ENCODE data around the gene SLC9A9. TPM values are rescaled to one million over a fixed set of nuclear protein-coding genes. Genes with fewer than 3 reads are reported as not detected.
A peak's percentile ranks its signal among the peaks of the same experiment; 100 is the strongest.
"Not testable (repeated sequence)": the region's sequence is repeated elsewhere in the genome, so short reads cannot be mapped to it uniquely, and the experiment has no call there.

The SLC9A9 gene
- total RNA-seq, result 10 to 100 TPM in 1 of 2 donors, 1 to 10 TPM in 1; 7.9 to 17.0 TPM
- long read RNA-seq, partial matches to known transcripts, result 2 of 5 reads
- long read RNA-seq, other reads (novel, unspliced or antisense), result 1 of 5 reads

GRCh38 chr3:143847787-143848631, at the start of gene SLC9A9:
TSS of gene SLC9A9 (minus strand) at chr3:143848468. CDS start at chr3:143848322, 146 bp downstream.
- ATAC-seq (peak; percentile 90 to 91), DNase-seq (peak; percentile 19)
- intact Hi-C loops (cut with DNase I), result no loop called here

- intact Hi-C loops (cut with DNase I), result loop anchor here in 1 of 2 donors (10.0 kb wide), 1 partner anchor 47 kb away; no protein-coding TSS in a partner anchor
- ATAC-seq, result peak; percentile 67 to 73
These were observed 49.5 kb upstream of the SLC9A9 start for GRCh38 chr3:143897576-143898295.

GRCh38 chr3:143896486-143896885, 48.2 kb upstream of the SLC9A9 start:
- no peak for ATAC-seq
- no peak for DNase-seq
- intact Hi-C loops (cut with DNase I), result loop anchor here in 1 of 2 donors (10.0 kb wide), 1 partner anchor 48 kb away; no protein-coding TSS in a partner anchor

More at GRCh38 chr3:143897576-143898295, 49.5 kb upstream of the SLC9A9 start:
- DNase-seq, result no peak

GRCh38 chr3:143895805-143896204, 47.5 kb upstream of the SLC9A9 start:
- intact Hi-C loops (cut with DNase I), result loop anchor here in 1 of 2 donors (10.0 kb wide), 1 partner anchor 49 kb away; no protein-coding TSS in a partner anchor
- ATAC-seq, result no peak
- DNase-seq, result no peak

GRCh38 chr3:143888846-143889245, 40.6 kb upstream of the SLC9A9 start:
- DNase-seq, result no peak
- no peak for ATAC-seq
- intact Hi-C loops (cut with DNase I), result no loop called here

- DNase-seq (no peak), ATAC-seq (no peak)
- intact Hi-C loops (cut with DNase I), result no loop called here
These were observed 39.9 kb upstream of the SLC9A9 start for GRCh38 chr3:143888166-143888565.

GRCh38 chr3:143885780-143886427, 37.6 kb upstream of the SLC9A9 start:
- intact Hi-C loops (cut with DNase I), result no loop called here
- DNase-seq, result no peak
- ATAC-seq, result peak; percentile 50 to 64

- ATAC-seq (no peak), DNase-seq (no peak)
- intact Hi-C loops (cut with DNase I), result no loop called here
These were observed 36.6 kb upstream of the SLC9A9 start for GRCh38 chr3:143884861-143885260.

GRCh38 chr3:143883151-143883550, 34.9 kb upstream of the SLC9A9 start:
- DNase-seq (no peak), ATAC-seq (no peak)
- intact Hi-C loops (cut with DNase I), result no loop called here

- no peak for ATAC-seq
- intact Hi-C loops (cut with DNase I), result no loop called here
- DNase-seq, result no peak
These were observed 32.8 kb upstream of the SLC9A9 start for GRCh38 chr3:143881095-143881494.

GRCh38 chr3:143875546-143875945, 27.3 kb upstream of the SLC9A9 start:
- peak in 1 of 2 donors; percentile 38 for ATAC-seq
- intact Hi-C loops (cut with DNase I), result no loop called here

GRCh38 chr3:143873553-143873952, 25.3 kb upstream of the SLC9A9 start:
- ATAC-seq; DNase-seq; intact Hi-C loops (cut with DNase I): not testable (repeated sequence)

More at GRCh38 chr3:143875546-143875945, 27.3 kb upstream of the SLC9A9 start:
- DNase-seq, result no peak

GRCh38 chr3:143865302-143865701, 17.0 kb upstream of the SLC9A9 start:
- ATAC-seq, result no peak
- DNase-seq, result no peak
- intact Hi-C loops (cut with DNase I), result no loop called here

- intact Hi-C loops (cut with DNase I), result no loop called here
- no peak for DNase-seq
- ATAC-seq, result no peak
These were observed 11.4 kb upstream of the SLC9A9 start for GRCh38 chr3:143859465-143860203.

- no peak for DNase-seq
- intact Hi-C loops (cut with DNase I), result no loop called here
- peak in 1 of 2 donors; percentile 56 for ATAC-seq
These were observed 8.1 kb upstream of the SLC9A9 start for GRCh38 chr3:143856252-143856970.

- intact Hi-C loops (cut with DNase I), result no loop called here
- DNase-seq (no peak), ATAC-seq (peak in 1 of 2 donors; percentile 47)
These were observed 6.9 kb upstream of the SLC9A9 start for GRCh38 chr3:143855183-143855582.

GRCh38 chr3:143851331-143852017, 3.2 kb upstream of the SLC9A9 start:
- no peak for DNase-seq
- intact Hi-C loops (cut with DNase I), result no loop called here
- no peak for ATAC-seq
